ENCODE data around the gene DNAH7. TPM values are rescaled to one million over a fixed set of nuclear protein-coding genes. Genes with fewer than 3 reads are reported as not detected.

The DNAH7 gene
- total RNA-seq, 1 experiment from 2014 or later: 0.09 TPM

DNA sequence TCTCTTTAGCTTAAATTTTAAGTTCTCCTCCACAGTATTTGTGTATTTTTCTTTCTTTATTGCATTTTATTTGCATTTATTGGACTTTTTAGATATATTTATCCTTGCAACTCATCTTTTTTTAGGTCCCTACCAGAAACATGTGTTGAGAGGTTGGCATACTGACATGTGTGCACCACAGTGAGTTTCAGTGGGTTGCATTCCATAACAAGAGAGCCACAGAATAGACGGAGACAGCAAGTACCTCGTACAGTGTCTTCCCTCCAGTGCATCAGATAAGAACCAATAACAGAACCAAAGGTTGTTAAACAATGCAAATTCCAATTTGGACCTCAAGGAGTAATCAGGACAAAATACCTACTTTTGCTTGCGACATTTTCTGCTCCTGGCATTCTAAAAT lies 111.9 kb downstream of the DNAH7 start:
- Mint-ChIP-seq H3K4me1 (peaks cover 0 to 3% of the 10 kb centered on the region in 2 experiments; a peak in 3 of 4 replicates), H3K9me3 (peaks cover 0 to 3% of the 10 kb centered on the region in 2 experiments; a peak in 2 of 5 replicates), H3K36me3 (ENCODE audit: insufficient read depth in 1 of 3, low read depth in 3 of 3) (peaks cover 0 to 2% (median 0%) of the 10 kb centered on the region in 3 experiments; a peak in 1 of 7 replicates), H3K27me3 (ENCODE audit: low read depth) (no peaks in the 10 kb centered on the region), H3K4me3 (no peak overlapping the region), H3K27ac (no peak overlapping the region)
- Histone ChIP-seq H3K56ac (ENCODE audit: insufficient read length, low read depth, low read length) (no peak overlapping the region), H2BK20ac (ENCODE audit: low read depth, low read length, poor library complexity, severe bottlenecking) (no peak overlapping the region), H3K9ac (ENCODE audit: extremely low read depth, insufficient read length, low read length) (no peak overlapping the region), H3K4ac (ENCODE audit: low read depth, low read length) (no peak overlapping the region), H3K27ac (ENCODE audit: insufficient read length, low read depth, low read length) (no peak overlapping the region), H2BK15ac (ENCODE audit: low read depth, low read length) (no peak overlapping the region), H4K91ac (ENCODE audit: insufficient read length, low read depth, low read length) (no peak overlapping the region), H3K9me3 (ENCODE audit: control insufficient read depth, low read depth, low read length) (no peaks in the 10 kb centered on the region), H4K20me1 (ENCODE audit: control insufficient read depth, insufficient read depth, insufficient read length) (no peaks in the 10 kb centered on the region), H3K27me3 (ENCODE audit: insufficient read depth, low read length) (no peaks in the 10 kb centered on the region), H3K23ac (ENCODE audit: insufficient read length, low read depth, low read length) (no peak overlapping the region), H2BK12ac (ENCODE audit: insufficient read length, low read depth, low read length) (no peak overlapping the region), H4K8ac (replicated peaks; ENCODE audit: insufficient read length, low read depth, low read length) (no peak overlapping the region), H3K14ac (ENCODE audit: insufficient read depth, low read length) (no peak overlapping the region), H3K18ac (ENCODE audit: insufficient read length, low read depth, low read length) (no peak overlapping the region), H2BK120ac (ENCODE audit: low read depth, low read length, poor library complexity, severe bottlenecking) (no peak overlapping the region), H3K79me1 (ENCODE audit: insufficient read depth, low read depth, low read length, poor library complexity, severe bottlenecking) (no peaks in the 10 kb centered on the region), H2AK5ac (ENCODE audit: insufficient read length, low read length) (no peak overlapping the region), H3K79me2 (ENCODE audit: insufficient read depth, low read length) (no peaks in the 10 kb centered on the region), H3T11ph (ENCODE audit: low read length) (no peak overlapping the region), H3K23me2 (ENCODE audit: insufficient read length, low read depth, low read length, poor library complexity, severe bottlenecking) (no peaks in the 10 kb centered on the region), H2BK5ac (ENCODE audit: insufficient read length, low read length) (no peak overlapping the region), H3K4me2 (ENCODE audit: insufficient read depth, insufficient read length, low read length) (no peak overlapping the region), H2AFZ (ENCODE audit: low read length) (no peak overlapping the region), H4K5ac (ENCODE audit: insufficient read length, low read depth, low read length) (no peak overlapping the region), H3K4me1 (ENCODE audit: insufficient read depth, low read length) (no peaks in the 10 kb centered on the region)
- WGBS (ENCODE audit: extremely low coverage, insufficient read length, low lambda C conversion rate): no CpG with 5 or more reads among the region's 3 CpGs
- TF ChIP-seq, protein P1, sequence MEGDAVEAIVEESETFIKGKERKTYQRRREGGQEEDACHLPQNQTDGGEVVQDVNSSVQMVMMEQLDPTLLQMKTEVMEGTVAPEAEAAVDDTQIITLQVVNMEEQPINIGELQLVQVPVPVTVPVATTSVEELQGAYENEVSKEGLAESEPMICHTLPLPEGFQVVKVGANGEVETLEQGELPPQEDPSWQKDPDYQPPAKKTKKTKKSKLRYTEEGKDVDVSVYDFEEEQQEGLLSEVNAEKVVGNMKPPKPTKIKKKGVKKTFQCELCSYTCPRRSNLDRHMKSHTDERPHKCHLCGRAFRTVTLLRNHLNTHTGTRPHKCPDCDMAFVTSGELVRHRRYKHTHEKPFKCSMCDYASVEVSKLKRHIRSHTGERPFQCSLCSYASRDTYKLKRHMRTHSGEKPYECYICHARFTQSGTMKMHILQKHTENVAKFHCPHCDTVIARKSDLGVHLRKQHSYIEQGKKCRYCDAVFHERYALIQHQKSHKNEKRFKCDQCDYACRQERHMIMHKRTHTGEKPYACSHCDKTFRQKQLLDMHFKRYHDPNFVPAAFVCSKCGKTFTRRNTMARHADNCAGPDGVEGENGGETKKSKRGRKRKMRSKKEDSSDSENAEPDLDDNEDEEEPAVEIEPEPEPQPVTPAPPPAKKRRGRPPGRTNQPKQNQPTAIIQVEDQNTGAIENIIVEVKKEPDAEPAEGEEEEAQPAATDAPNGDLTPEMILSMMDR (conservative IDR thresholded peaks at IDR 0.05): no peak
- DNase-seq: no peak

Measured in H9 (cell line).